Measurements from ENCODE around the gene DDX54.
A peak's percentile ranks its signal among the peaks of the same experiment; 100 is the strongest.

The DDX54 gene

DNA sequence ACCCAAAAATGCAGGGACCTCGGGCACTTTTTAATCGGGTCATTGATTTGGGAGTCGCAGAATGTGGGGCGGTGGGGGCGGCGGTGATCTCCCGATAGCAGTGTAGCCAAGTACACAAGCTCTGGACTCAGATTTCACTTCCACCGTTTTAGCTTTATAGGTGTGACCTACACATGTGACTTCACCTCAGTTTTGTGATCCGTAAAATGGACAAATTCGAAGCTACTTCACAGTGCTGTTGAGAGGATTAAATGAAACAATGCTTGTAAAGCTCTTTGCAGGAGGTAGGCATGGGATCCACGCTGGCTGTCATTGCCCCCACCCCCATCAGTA lies 721 bp upstream of the DDX54 start:
- no peak for DNase-seq

DNA sequence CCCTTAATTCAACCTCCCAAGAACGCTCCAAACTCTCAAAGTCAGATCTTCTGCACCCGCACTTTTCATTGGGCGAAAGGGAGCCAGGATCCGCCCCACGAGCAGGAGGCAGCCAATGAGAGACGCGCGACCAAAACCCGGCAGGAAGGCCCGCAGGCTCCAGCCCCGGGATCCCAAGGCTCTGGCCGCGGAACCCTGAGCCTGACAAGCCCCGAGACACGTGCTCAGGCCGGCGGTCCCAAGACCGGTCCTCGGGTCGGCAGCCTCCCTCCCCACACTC lies 438 bp downstream of the DDX54 start:
- DNase-seq, result peak; percentile 93

DNA sequence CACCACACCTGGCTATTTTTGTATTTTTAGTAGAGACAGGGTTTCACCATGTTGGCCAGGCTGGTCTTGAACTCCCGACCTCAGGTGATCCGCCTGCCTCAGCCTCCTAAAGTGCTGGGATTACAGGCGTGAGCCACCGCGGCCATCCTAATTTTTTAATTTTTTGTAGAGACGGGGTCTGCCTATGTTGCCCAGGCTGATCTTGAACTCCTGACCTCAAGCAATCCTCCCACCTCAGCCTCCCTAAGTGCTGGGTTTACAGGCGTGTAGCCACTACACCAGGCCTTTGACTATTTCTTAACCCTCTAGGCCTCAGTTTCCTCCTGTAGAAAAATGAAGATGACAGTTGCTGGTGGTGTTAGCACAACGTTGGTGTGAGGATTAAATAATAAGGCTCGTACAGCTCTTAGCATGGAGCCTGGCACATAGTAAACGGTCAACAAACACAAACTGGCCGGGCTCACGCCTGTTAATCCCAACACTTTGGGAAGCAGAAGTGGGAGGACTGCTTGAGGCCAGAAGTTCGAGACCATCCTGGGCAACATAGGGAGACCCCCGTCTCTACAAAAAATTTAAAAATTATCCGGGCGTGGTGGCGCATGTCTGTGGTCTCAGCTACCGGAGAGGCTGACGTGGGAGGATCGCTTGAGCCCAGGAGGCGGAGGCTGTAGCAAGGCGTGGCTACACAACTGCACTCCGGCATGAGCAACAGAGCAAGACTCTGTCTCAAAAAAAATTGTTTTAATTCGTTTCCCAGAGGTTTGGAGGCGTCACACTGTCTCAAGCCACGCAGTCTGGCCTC lies 979 bp downstream of the DDX54 start:
- DNase-seq, result no peak

DNA sequence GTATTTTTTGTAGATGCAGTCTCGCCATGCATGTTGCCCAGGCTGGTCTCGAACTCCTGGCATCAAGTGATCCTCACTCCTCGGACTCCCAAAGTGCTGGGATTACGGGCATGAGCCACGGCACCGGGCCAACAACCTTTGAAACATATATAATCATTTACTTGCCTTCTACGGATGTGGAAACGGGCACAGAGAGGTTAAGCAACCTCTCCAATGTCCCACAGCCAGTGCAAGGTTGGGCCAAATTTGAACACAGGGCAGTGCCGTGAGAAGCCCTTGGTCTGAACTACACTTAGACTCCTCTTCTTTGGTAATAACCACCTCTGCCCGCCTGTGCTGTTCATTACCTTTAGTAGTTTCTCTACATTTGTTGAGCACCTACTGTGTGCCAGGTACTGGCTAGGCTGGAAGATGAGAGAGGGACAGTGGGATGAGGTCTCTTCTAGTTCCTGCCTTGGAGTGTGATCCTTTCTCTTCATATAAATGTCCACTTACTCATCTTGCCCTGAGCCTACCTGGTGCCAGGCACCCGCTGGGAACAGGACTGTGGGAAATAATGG lies 2.2 kb downstream of the DDX54 start:
- DNase-seq, result no peak

DNA sequence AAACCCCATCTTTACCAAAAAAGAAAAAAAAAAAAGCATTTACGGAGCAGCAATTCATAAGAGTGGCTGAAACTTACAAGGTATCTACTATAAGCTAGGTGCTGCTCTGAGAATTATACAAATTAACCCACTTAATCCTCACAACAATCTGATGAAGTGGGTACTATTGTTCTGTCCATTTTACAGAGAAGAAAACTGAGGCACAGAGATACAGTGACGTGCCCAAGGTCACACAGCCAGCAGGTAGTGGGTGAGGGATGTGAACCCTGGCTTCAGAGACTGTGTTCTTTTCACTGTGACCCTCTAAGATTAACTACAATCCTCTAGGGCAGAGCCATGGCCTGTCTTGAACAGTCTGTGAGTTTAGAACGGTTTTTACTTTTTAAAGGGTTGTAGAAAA lies 3.3 kb downstream of the DDX54 start:
- no peak for DNase-seq

DNA sequence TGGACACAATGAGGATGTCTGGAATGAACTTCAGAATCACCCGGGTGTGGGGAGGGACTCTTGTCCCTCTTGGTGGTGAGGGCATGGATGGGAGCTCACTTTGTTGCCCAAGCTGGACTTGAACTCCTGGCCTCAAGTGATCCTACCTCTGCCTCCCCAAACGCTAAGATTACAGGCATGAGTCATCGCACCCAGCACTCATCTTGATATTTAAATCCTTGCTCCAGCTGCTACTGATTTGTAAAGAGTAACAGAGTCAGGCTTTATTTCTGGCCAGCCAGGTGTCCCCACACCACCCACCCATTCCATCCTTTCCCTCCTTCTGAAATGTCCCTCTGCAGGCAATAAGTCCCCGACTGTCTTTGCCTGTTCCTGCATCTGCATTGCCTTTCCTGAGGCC lies 4.9 kb downstream of the DDX54 start:
- no peak for DNase-seq

DNA sequence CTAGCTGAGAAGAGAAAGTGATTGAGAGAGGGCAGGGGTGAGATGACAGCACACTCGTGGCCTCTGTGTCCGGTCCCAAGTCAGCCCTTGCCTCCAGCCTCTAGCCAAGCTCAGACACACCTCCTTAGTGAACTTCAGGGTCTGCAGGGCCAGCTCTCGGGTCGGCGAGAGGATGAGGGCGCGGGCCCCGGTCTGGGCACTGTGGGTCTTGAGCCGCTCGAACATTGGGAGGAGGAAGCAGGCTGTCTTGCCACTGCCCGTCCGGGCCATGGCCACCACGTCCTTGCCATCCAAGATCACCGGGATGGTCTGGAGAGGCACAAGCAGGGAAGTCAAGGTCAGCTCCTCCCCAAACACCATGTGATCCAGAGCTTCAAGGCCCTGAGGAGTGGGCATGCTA lies 6.3 kb downstream of the DDX54 start:
- no peak for DNase-seq

DNA sequence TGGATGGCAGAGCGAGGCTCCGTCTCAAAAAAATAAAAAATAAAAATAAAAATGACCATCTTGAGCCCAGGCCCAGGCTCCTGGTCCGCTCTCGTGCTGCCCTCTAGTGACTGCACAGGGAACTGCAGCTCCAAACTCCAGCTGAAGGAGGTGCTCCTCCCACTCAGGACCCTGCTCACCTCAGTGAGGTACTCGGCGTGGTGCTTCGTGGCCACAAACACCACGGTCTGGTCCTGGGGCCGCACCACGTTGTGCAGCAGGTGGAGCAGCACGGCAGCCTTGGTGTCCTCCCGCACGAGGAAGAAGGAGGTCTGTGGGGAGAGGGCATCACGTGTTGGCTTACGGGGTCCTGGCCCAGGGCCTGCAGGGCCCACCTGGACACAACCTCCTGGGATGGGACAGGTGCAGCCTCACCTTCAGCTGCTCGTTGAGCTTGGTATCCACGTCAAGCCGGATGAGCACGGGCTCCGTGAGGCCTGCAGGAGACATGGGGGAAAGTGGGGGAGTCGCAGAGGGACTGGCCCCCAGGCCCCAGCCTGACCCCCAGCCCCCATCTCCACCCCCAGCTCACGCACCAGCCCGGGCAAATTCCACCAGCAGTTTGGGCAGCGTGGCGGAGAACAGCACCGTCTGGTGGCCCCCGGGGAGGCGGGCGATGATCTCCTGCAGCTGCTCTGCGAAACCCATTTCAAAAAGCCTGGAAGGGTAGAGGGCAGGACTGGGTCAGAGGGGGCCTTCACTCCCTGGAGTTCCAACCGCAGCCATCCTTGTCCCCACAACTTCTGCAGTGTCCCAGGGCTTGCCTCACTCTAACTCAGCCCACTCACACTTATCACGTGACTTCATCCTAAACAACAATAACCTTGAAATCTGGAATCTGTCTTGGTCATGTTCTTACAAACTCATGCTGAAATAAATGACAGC lies 10.6 kb downstream of the DDX54 start:
- DNase-seq, result peak; percentile 83

DNA sequence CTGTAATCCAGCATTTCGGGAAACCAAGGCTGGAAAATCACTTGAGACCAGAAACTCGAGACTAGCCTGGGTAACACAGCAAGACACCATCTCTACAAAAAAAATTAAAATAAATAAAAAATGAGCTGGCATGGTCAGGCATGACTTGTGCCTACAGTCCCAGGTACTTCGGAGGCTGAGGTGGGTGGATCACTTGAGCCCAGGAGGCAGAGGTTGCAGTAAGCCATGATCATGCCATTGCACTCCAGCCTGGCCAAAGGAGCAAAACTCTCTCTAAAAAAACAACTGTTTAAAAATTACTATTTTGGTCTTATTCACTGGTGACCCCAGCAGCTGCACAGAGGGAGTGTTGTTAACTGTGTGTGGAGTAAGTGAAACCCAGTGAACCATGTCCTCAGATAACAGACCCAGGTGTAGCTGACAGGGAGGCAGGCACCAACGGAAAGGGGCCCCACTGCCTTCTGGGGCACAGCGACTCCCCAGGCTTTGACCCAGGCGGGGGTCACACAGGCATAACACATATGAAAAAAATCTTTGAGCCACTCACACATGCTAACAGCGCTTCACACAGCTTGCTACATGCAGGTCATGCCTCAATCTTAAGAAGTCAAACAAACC lies 12.1 kb downstream of the DDX54 start:
- DNase-seq, result no peak

DNA sequence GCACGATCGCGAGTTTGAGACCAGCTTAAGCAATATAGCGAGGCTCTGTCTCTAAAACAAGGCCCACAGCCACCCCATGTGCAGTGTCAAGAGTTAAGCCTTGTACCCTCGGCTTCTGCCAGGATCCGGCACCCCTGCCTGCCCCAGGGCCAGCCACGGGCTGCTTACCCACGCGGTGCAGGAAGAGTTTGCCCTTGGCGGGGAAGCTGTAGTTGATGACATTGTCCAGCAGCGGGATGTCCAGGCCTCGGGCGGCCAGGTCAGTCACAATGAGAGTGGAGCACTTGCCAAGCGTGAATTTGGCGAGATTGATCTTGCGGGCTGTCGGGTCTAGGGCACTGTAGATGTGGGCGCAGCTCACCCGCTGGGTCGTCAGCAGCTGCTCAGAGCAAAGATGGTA lies 13.1 kb downstream of the DDX54 start:
- DNase-seq, result no peak

DNA sequence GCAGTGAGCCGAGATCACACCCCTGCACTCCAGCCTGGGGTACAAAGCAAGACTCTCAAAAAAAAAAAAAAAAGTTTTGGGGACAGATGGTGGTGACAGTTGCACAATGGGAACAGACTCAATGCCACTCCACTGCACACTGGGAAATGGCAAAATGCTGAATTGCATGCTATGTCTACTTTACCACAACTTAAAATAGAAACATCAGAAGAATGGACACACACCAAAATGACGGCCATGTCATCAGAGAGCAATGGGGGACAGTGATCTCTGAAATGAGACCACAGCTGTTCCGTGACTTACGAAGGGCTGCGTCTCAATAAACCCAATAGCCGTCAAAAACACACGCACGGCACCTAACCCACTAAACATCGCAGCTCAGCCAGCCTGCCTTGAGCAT lies 13.7 kb downstream of the DDX54 start:
- DNase-seq, result no peak

DNA sequence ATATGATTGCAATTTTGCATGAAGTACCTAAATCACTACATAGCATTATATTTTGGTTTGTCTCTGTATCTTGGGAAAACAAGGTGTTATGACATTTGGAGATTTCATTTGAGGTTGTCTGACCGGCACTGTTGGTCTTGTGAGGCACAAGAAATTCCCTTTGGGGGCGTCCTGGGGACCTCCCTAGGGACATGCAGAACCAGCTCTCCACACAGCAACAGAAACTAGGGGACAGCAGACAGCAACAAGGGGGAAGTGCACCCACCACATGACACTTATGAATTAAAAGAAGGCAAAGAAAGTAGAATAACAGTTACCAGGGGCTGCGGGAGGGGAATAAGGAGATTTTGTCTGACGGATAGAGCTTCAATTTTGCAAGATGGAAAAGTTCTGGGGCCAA lies 14.4 kb downstream of the DDX54 start:
- no peak for DNase-seq

DNA sequence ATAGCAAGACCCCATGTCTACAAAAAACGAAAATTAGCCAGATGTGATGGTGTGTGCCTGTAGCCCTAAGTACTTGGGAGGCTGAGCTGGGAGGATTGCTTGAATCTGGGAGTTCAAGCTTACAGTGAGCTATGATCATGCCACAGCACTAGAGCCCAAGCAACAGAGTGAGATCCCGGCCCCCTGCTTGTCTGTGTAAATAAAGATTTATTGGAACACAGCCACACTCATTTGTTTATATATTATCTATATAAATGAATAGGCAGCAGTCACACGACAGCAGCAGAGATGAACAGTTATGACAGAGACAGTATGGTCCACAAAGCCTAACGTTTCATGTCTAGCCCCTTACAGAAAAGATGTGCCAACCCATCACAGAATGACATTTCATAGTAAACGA lies 14.8 kb downstream of the DDX54 start:
- DNase-seq, result no peak

DNA sequence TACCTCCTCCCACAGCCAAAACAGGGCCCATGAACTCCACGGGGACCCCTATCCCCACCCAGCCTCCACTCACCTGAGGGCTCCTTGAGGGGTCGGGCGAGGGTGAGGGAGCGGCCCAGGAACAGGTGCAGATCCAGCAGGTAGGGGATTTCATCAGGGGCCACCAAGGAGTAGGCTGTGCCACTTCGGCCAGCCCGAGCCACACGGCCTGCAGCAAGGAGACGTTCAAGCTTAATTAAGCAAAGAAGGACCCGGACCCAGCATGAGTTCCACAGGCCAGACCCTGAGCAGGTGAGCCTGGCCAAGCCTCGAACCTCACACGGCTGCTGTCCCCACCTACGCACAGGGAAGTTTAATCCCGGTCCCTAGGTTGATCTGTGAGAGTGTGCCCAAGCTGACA lies 15.6 kb downstream of the DDX54 start:
- no peak for DNase-seq

DNA sequence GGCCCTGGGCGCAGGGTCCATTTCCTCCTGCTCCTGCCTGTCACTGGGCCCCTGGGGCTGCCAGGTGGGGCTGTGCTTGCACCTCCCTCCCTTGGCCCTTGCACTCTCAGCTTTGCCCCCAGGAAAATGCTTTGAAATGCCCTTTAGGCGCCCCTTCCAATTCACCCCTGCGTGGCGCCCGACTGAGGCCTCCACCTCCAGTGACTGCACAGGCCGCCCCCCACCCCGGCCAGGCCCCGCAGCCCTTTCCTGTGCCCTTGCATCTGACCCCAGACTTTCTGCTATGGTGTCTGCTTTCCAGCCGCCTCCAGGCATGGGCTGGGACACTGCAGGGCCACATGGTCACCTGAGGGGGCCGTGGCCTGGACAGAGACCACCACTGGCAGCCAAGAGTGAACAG lies 17.4 kb downstream of the DDX54 start:
- DNase-seq, result no peak

DNA sequence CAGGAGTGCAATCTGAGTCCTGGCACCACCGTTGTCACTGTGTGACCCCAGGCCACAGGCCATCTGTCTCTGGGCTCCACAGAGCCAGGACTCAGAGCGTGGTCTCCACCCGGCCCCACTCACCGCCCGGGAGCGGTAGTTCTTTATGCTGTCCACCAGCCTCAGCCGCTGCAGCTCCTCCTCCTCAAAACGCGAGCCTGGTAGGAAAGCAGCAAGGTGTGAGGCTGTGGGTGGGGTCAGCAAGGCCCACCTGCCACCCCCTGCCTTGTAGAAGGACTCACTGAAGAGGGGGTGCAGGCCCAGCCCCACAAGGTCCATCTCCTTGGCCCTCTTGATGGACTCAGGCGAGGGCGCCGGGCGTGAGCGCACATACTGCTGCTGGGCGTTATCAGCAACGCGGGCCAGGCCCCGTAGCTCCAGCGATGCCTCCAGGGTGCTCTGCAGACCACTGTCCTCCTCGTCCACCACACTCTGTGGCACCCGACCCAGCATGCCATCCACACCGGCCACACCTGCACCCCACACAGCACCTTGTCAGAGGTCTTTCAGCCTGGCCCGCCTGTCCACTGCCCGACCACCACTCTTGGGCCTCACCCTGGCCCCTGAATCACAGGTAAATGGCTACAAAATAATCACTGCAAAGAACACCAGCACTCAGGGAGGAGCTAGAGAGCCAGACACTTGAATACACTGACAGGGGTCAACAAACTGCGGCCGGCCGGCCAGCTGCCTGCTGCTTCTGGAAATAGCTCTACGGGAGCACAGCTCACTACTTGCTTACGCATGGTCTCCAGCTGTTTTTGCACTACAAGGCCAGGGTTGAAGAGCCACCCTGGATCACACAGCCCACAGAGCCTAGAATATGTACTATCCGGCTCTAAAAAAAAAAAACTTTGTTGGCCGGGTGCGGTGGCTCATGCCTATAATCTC lies 19.5 kb downstream of the DDX54 start:
- no peak for DNase-seq

DNA sequence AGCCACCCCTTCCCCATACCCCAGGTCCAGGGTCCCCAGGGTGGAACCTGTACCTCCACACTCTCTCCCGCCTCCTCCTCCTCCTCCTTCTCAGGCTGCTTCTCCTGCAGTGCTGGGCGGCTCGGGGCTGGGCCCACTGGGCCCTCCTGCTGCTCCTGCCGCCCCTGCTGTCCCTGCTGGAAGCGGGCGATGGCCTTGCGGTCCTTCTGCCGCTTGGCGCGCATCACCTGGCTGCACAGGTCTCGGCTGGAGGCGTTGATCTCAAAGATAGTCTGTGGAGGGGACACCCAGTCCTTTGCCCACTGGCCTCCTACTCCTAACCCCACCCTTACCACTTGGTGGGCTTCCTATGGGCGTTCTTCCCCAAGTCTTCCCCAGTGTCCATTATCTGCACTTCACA lies 21.3 kb downstream of the DDX54 start:
- DNase-seq, result no peak

DNA sequence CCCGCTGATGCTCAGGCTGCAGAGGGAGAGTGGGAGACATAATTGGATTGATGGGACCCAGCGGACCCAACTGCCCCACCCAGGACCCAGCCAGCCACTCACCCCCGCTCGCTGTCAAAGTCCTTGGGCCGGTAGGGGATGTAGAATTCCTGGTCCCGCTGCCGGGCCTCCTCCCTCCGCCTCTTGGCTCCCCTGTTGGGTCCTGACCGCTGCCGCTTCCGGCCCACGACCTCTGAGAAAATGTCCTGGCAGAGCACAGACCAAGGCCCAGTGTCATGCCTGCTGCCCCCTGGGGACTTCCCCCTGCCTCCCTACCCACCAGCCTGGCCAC lies 22.3 kb downstream of the DDX54 start:
- DNase-seq, result no peak

DNA sequence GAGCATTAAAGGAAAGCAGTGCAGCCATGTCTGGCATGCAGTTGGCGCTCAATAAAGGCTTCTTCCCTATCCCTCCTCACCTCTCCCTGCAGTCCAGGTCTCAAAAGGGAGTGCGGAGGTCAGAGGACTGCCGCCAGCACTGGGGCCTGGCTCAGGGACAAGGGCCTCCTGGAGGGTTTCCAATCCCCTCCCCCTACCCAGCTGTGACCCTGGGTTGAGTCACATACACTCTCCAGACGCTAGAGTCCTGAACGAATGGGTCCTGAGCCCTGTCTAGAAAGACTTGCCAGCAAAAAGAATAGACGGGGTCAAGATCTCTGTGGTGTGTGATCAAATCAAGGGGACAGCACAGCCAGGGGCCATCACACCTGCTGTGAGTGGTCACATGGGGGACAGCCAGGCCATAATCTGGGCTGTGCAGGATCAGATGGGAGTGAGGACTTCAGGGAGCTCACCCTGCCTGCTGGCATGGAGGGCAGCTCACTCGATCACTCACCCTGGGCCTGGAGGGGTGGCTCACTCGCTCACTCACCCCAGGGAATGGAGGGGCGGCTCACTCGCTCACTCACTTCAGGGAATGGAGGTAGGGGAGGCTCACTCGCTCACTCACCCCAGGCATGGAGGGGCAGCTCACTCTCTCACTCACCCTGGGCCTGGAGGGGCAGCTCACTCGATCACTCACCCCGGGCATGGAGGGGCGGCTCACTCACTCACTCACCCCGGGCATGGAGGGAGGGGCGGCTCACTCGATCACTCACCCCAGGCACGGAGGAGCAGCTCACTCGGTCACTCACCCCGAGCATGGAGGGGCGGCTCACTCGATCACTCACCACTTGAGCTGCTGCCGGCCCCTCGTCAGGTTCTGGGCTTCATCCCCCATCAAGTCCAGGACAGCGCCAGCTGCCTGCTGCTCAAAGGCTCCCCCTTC lies 22.9 kb downstream of the DDX54 start:
- DNase-seq, result no peak

DNA sequence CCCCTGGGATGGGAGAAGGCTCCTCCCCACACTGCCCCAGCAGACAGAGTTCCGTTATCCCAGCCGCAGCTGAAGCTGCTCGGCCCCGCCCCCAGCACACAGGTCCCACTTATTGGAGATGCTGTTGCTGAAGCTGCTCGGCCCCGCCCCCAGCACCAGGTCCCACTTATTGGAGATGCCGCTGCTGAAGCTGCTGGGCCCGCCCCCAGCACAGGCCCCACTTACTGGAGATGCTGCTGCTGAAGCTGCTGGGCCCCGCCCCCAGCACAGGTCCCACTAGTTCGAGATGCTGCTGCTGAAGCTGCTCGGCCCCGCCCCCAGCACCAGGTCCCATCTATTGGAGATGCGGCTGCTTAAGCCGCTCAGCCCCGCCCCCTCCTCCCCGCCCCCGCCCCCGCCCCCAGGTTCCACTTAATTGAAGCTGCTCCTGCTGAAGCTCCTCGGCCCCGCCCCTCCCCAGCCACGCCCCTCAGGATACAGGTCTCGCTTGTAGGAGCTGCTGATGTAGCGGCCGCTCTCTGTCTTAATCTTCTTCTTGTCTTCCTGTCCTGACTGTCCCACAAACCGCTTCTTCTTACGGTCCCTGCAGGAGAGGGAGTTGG lies 23.8 kb downstream of the DDX54 start:
- peak; percentile 63 for DNase-seq

DNA sequence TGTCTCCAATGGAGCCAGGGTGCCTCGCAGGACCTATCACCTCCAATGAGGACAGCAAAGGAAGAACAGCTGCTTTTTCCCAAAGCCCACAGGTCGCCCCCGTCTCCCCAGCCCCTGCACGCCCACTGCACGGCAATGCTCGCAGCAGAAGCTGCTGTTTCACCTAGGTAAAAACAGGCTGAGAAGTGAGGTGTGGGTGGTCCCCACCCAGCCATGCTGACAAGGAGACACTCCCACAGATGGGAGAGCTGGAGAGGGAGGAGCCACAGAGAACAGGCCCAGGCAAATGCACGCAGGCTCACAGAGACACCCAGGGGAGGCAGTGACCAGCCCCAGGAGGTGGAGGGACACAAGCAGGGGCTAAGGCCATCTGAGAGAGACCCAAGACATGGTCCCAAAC lies 25.3 kb downstream of the DDX54 start:
- DNase-seq, result no peak

Measured in stimulated activated CD4-positive, alpha-beta T cell treated with anti-CD3 and anti-CD28 coated beads, Interleukin-15, amount 100 ng/mL, for 24 hours (primary cell).